Left lobe of liver (tissue), 2 donors: ENCODE measurements around the gene PCMTD2. TPM values are rescaled to one million over a fixed set of nuclear protein-coding genes. Genes with fewer than 3 reads are reported as not detected.
"Not testable (repeated sequence)": the region's sequence is repeated elsewhere in the genome, so short reads cannot be mapped to it uniquely, and the experiment has no call there.

Source experiments
- ATAC-seq: fragments of 200-7000 bp; cut with Tn5 transposase; one replicate; pipeline ENCODE4 v1.9.1; 2020; ENCODE audit warnings: mild to moderate bottlenecking, moderate library complexity
- DNase-seq: peaks from one replicate; pipeline ENCODE4 v3.0.0-alpha.2; 2020; ENCODE audit warnings: low spot score
- total RNA-seq: library from RNA; stranded (reverse); gene quantifications from one replicate; pipeline ENCODE4 v1.2.1, GENCODE V29; 2021
- donor health status: DM: no; HTN: no; CAD: no; lungs with moderate emphysema.
- donor health status: DM: no; HTN: yes; CAD: no.

Gene PCMTD2
- total RNA-seq, 1 donor from 2014 or later, result 29.3 TPM

DNA sequence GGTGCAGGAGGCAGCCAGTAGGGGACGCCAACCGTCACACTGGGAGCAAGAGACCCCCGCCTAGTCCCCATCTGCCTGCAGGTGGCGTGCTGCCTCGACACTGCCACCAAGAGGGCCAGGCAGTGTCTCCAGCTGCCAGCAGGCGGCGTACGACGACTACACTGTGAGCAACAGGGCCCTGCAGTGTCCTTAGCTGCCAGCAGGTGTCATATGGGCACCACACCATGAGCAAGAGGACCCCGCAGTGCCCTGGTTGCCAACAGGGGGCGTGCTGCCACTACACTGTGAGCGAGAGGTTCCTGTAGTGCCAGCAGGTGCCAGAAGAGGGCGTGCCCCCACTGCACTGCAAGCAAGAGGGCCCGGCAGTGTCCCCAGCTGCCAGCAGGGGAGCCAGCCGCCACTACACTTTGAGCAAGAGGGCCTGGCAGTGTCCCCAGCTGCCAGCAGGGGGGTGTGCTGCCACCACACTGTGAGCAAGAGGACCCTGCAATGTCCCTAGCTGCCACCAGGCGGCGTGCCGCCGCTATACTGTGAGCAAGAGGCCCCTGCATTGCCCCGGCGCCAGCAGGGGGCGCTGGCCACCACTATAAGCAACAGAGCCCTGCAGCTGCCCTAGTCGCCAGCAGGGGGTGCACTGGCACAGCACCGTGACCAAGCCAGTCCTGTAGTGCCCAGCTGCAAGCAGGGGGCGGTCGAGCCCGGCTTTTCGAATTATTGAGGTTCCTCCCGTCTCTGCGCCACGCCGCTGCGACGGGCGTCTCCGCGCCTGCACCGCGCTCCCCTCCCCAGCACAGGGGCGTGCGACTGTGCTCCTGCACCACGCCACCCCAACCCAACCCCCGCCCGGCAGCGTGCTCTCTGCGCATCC is 30.3 kb downstream of the PCMTD2 start:
- DNase-seq, result peak; percentile 80
- ATAC-seq, result peak; percentile 85

- DNase-seq, result not testable (repeated sequence)
- ATAC-seq, result peak; percentile 57
Observed at GRCh38 chr20:64286447-64287263, 31.1 kb downstream of the PCMTD2 start.

GRCh38 chr20:64287264-64287590 is 31.7 kb downstream of the PCMTD2 start:
- not testable (repeated sequence) for ATAC-seq, DNase-seq

DNA sequence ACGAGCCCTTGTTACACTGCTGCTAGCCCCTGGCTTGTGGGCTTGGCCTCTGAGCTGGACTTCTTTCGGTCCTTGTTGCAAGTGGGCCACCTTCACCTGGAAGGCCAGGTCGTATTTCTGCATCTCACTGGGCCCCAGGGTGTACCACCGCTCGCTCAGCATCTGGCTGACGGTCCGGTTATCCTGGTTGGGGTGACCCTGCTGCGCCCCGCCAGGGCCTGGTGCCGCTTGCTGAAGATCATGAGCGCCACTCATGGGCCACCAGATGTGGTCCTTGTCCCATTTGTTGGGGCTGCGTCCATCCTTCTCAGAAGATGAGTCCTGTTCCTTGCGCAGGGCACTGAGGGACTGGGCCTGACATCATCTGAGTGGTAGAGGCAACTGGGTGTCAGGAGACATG is 36.6 kb downstream of the PCMTD2 start:
- DNase-seq, ATAC-seq: not testable (repeated sequence)

DNA sequence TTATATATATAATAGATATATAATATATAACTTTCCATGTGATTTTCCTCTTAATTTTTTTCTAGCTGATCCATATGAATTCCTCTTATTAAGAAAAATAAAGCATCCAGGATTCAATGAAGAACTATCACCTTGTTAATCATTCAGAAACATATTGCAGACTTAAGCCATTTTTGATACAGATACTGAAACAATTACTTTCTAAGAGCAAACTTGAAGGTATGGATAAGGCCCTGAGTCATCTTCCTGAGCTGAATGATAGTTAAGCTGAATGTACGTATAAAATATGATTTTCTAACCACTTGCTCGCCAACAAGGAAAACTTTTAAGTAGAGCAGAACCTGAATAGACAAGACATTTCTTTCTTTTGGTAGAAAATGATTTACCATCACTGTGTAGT is 47.5 kb downstream of the PCMTD2 start:
- not testable (repeated sequence) for DNase-seq, ATAC-seq

DNA sequence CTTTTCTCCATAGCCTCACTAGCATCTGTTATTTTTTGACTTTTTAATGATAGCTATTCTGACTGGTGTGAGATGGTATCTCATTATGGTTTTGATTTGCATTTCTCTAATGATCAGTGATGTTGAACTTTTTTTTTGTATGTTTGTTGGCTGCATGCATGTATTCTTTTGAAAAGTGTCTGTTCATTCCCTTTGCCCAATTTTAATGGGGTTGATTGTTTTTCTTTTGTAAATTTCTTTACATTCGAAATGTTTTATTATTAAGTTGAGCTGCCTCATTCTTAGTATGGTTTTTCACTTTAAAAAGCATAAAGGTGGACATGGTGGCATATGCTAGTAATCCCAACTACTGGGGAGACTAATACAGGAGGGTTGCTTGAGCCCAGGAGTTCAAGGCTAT is 58.2 kb downstream of the PCMTD2 start:
- ATAC-seq, DNase-seq: not testable (repeated sequence)

GRCh38 chr20:64315381-64315780 is 59.8 kb downstream of the PCMTD2 start:
- not testable (repeated sequence) for DNase-seq, ATAC-seq

- not testable (repeated sequence) for ATAC-seq
Observed at GRCh38 chr20:64315884-64316283, 60.3 kb downstream of the PCMTD2 start.

DNA sequence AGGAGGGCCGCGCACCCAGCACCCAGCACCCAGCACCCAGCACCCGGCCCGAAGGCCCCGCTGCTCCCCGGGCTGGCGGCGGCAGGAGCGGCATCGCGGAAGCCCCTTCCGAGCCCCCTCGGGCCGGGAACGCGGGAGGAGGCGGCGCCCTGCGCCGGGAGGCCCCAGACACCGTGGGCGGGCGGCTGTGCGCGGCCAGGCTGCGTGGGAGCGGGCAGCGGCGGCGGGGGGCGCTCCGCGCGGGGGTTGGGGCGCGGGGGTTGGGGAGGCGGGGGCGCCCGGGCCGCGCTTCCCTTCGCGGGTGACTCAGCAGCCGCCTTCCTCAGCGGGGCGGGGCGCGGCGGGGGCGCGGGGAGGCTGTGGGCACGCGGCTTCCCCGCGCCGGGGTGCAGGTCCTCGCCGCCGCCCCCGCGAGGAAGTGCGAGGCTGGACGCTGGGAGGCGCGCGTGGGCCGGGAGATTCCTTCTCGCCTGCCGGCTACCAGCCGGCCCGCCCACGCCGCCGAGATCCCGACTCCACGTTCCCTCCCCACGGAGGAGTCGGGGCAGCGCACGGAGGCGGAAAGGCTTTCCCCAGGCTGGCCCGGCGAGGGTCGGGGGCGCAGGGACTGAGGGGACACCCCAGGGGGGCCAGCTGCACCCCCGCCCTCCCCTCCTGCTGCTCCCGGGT is 61.0 kb downstream of the PCMTD2 start:
- ATAC-seq, result peak; percentile 89
- DNase-seq, result peak; percentile 51

More at GRCh38 chr20:64315884-64316283, 60.3 kb downstream of the PCMTD2 start:
- DNase-seq, result not testable (repeated sequence)

DNA sequence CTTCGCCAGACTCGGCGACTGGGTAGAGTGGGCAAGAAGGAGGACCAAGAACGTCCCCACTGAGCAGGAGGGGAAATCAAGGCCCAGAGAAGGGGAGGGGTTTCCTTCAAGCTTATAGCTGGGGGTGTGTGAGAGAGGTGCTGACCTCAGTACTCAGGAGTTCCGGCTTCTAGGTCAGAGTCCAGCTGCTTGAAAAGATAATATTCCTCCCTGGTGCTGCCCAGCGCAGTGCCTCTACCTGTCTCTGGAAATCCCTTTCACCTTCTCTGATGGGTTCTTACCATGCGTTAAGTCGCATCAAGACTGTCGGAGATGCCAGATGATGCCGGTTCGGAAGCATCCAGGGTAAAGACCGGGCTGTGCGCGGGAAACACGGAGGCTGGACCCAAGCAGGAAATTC is 61.8 kb downstream of the PCMTD2 start:
- ATAC-seq, result peak; percentile 13

DNA sequence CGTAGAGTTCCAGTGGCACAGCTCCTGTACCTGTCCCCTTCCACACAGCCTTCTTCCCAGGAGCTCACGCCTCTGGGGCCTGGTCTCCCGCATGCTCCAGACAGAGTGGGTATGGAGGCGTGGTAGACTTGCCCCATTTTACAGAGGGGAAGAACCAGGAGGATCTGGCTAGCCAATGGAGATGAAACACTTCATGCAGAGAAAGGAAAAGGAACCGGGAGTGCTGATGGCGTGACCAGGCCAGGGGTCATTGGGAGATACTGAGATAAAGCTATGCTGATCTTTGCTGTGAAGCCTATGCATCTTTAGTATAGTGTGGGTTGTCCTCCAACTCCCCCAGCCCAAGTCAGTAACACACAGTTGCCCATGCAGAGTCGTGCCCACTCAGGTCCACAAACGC is 62.5 kb downstream of the PCMTD2 start:
- not testable (repeated sequence) for DNase-seq, ATAC-seq

More for the DNA sequence above, 61.8 kb downstream of the PCMTD2 start:
- not testable (repeated sequence) for DNase-seq

DNA sequence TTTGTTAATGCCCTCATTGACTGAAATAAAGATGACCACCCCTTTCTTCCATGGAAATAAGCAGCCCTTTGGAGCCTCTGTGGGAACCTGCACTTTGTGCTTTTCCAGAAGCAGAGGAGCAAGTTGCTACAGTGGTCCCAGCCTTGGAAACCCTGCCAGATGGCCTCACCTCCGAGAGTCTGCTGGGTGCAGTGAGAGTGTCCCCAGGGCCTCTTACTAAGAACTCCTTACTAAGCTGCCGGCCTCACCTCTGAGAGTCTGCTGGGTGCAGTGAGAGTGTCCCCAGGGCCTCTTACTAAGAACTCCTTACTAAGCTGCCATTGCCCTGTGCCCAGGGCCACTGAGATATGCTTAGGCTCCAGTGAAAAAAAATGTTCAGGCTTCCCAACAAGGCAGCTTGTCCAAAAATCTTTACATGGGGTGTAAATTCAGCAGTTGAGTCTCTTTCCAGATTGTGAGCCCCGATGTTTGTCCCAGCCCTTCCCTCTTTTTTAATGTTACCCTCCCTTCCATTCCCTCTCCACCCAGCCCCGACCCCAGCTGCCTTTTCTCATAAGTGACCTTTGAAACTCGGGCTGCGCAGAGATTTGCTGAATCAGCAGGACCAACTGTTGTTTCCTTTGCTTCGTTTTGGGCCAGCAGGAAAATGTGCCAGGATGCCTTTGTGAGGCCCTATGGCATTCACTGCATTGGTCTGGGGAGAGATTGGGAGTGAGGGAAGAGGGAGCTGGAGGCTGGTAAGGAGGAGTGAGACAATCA is 66.7 kb downstream of the PCMTD2 start:
- peak; percentile 83 for ATAC-seq
- peak; percentile 64 for DNase-seq

Other genes with a start within 250 kb of the PCMTD2 start
- 0.68 TPM for gene C20orf204, start 219.6 kb upstream of the PCMTD2 start, total RNA-seq
- 8.1 TPM for gene SOX18, start 206.1 kb upstream of the PCMTD2 start, total RNA-seq
- 49.2 TPM for gene TCEA2, start 192.6 kb upstream of the PCMTD2 start, total RNA-seq
- gene RGS19, start 176.2 kb upstream of the PCMTD2 start, total RNA-seq, result 4.6 TPM
- 0.15 TPM for gene OPRL1, start 175.7 kb upstream of the PCMTD2 start, total RNA-seq
- gene LKAAEAR1, start 171.3 kb upstream of the PCMTD2 start, total RNA-seq, result not detected
- gene NPBWR2, start 148.2 kb upstream of the PCMTD2 start, total RNA-seq, result not detected
- not detected for gene MYT1, start 91.3 kb upstream of the PCMTD2 start, total RNA-seq